K562 (cell line): Measurements from ENCODE around the gene MYBL2. TPM values are rescaled to one million over a fixed set of nuclear protein-coding genes. Genes with fewer than 3 reads are reported as not detected.

ENCODE experiments used
- ARHGAP35 ChIP-seq: fragments of 450-650 bp; IDR thresholded peaks from 2 replicates; pipeline ENCODE4 v1.6.1; 2018; ENCODE audit not compliant: partially characterized antibody
- CCNT2 ChIP-seq: IDR thresholded peaks from 2 replicates; pipeline ENCODE4 v1.6.1; 2011; ENCODE audit warnings: borderline replicate concordance, low read depth, mild to moderate bottlenecking, moderate library complexity, mixed read lengths, low read length; ENCODE audit not compliant: insufficient read length; ENCODE audit errors: extremely low read depth
- DMBX1 ChIP-seq: fragments of 250-450 bp; sonication (Bioruptor Pico); IDR thresholded peaks from 2 replicates; pipeline ENCODE4 v1.8.0; 2022; ENCODE audit warnings: inconsistent platforms, mild to moderate bottlenecking, moderate library complexity, borderline replicate concordance
- FOXJ3 ChIP-seq: sonication (generic); formaldehyde crosslinking; IDR thresholded peaks from 2 replicates; pipeline ENCODE4 v1.4.0; 2020; ENCODE audit warnings: mild to moderate bottlenecking, missing genetic modification reagents
- KLF10 ChIP-seq: fragments of 250-450 bp; sonication (Bioruptor Pico); IDR thresholded peaks from 2 replicates; pipeline ENCODE4 v1.6.1; 2021; ENCODE audit warnings: matching md5 sums
- POLR3A ChIP-seq: IDR thresholded peaks from 2 replicates; pipeline ENCODE4 v1.6.1; 2011; ENCODE audit warnings: borderline replicate concordance, mild to moderate bottlenecking, moderate library complexity; ENCODE audit not compliant: insufficient read length, insufficient read depth; ENCODE audit errors: extremely low read depth
- PYGO2 ChIP-seq: fragments of 450-650 bp; IDR thresholded peaks from 2 replicates; pipeline ENCODE4 v1.6.1; 2016; ENCODE audit warnings: mild to moderate bottlenecking, missing genetic modification characterization, moderate library complexity, missing compliant biosample characterization
- SUPT5H ChIP-seq: fragments of 450-650 bp; IDR thresholded peaks from 2 replicates; pipeline ENCODE4 v1.6.1; 2016
- ZNF133 ChIP-seq: fragments of 250-450 bp; sonication (Bioruptor Pico); IDR thresholded peaks from 2 replicates; pipeline ENCODE4 v1.4.0; 2020; ENCODE audit warnings: mild to moderate bottlenecking
- ZNF239 ChIP-seq: fragments of 250-450 bp; sonication (Bioruptor Pico); IDR thresholded peaks from 2 replicates; pipeline ENCODE4 v1.4.0; 2020; ENCODE audit warnings: mild to moderate bottlenecking
- ZNF311 ChIP-seq: fragments of 250-450 bp; sonication (Bioruptor Pico); IDR thresholded peaks from 2 replicates; pipeline ENCODE4 v1.4.0; 2020; ENCODE audit warnings: mild to moderate bottlenecking, moderate library complexity
- ZNF76 ChIP-seq: fragments of 250-450 bp; sonication (Bioruptor Pico); IDR thresholded peaks from 2 replicates; pipeline ENCODE4 v1.4.0; 2020; ENCODE audit warnings: mild to moderate bottlenecking, moderate library complexity, borderline replicate concordance
- polyA plus RNA-seq, 8 experiments: library from polyadenylated mRNA; depleted of rRNA in 4 of 8; stranded (reverse) in 5 of 8; unstranded in 3 of 8; fragments of >200 nt; fragmentation: Nextera tagmentation in 2 of 8; fragmentation: Illumina TruSeq in 1 of 8; extraction: Ambion mirVana in 2 of 8; extraction: Trizol in 1 of 8; gene quantifications; 2 replicates each; pipeline versions ENCODE4 v1.2.1 to v1.2.3, GENCODE V29; 2011 to 2014; ENCODE audit warnings: inconsistent platforms in 1 of 8, missing spikeins in 1 of 8
- total RNA-seq, 7 experiments: library from RNA; depleted of rRNA in 6 of 7; stranded (reverse); fragments of >200 nt in 6 of 7; fragmentation: Illumina TruSeq in 2 of 7; extraction: Trizol in 2 of 7; gene quantifications; 2 replicates each; pipeline versions ENCODE4 v1.2.1 to v1.2.3, GENCODE V29; 2011 to 2021; ENCODE audit warnings: low replicate concordance in 1 of 7
- TF ChIP-seq, protein P1 (sequence below): fragments of 450-650 bp; IDR thresholded peaks from 2 replicates; pipeline ENCODE4 v1.6.1; 2016; ENCODE audit warnings: mild to moderate bottlenecking, moderate library complexity
- TF ChIP-seq, protein P2 (sequence below): sonication (generic); formaldehyde crosslinking; IDR thresholded peaks from 2 replicates; pipeline ENCODE4 v1.4.0; 2020; ENCODE audit warnings: mild to moderate bottlenecking, missing genetic modification reagents

Gene MYBL2
- total and polyA plus RNA-seq, 9 of the 15 experiments (the other 6 are each of a cell fraction or from before 2014, with no cell fraction given): 4.4 to 169 (median 52.5) TPM

DNA sequence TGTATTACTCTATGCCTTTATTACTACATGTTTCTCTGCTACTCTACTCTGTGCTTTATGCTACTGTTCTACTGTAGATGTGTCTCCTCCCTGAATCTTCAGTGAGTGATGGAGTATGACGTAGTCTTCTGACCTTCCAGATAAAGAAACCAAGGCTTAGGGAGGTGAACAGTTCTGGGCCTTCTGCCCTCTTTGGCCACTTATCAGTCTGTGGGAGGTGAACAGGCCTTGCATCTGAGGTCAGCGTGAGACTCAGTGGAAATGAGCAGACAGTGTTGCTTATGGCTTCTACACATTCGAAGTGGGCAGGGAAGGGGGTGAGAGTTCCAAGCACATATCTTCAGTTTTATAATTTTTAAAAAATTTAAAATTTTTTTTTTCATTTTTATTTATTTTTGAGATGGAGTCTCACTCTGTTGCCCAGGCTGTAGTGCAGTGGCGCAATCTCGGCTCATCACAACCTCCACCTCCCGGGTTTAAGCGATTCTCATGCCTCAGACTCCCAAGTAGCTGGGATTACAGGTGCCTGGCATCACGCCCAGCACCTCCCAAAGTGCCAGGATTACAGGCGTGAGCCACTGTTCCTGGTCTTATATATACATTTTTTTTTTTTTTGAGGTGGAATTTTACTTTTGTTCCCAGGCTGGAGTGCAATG, 24.2 kb downstream of the MYBL2 start (continued):
- TF ChIP-seq, protein P1, sequence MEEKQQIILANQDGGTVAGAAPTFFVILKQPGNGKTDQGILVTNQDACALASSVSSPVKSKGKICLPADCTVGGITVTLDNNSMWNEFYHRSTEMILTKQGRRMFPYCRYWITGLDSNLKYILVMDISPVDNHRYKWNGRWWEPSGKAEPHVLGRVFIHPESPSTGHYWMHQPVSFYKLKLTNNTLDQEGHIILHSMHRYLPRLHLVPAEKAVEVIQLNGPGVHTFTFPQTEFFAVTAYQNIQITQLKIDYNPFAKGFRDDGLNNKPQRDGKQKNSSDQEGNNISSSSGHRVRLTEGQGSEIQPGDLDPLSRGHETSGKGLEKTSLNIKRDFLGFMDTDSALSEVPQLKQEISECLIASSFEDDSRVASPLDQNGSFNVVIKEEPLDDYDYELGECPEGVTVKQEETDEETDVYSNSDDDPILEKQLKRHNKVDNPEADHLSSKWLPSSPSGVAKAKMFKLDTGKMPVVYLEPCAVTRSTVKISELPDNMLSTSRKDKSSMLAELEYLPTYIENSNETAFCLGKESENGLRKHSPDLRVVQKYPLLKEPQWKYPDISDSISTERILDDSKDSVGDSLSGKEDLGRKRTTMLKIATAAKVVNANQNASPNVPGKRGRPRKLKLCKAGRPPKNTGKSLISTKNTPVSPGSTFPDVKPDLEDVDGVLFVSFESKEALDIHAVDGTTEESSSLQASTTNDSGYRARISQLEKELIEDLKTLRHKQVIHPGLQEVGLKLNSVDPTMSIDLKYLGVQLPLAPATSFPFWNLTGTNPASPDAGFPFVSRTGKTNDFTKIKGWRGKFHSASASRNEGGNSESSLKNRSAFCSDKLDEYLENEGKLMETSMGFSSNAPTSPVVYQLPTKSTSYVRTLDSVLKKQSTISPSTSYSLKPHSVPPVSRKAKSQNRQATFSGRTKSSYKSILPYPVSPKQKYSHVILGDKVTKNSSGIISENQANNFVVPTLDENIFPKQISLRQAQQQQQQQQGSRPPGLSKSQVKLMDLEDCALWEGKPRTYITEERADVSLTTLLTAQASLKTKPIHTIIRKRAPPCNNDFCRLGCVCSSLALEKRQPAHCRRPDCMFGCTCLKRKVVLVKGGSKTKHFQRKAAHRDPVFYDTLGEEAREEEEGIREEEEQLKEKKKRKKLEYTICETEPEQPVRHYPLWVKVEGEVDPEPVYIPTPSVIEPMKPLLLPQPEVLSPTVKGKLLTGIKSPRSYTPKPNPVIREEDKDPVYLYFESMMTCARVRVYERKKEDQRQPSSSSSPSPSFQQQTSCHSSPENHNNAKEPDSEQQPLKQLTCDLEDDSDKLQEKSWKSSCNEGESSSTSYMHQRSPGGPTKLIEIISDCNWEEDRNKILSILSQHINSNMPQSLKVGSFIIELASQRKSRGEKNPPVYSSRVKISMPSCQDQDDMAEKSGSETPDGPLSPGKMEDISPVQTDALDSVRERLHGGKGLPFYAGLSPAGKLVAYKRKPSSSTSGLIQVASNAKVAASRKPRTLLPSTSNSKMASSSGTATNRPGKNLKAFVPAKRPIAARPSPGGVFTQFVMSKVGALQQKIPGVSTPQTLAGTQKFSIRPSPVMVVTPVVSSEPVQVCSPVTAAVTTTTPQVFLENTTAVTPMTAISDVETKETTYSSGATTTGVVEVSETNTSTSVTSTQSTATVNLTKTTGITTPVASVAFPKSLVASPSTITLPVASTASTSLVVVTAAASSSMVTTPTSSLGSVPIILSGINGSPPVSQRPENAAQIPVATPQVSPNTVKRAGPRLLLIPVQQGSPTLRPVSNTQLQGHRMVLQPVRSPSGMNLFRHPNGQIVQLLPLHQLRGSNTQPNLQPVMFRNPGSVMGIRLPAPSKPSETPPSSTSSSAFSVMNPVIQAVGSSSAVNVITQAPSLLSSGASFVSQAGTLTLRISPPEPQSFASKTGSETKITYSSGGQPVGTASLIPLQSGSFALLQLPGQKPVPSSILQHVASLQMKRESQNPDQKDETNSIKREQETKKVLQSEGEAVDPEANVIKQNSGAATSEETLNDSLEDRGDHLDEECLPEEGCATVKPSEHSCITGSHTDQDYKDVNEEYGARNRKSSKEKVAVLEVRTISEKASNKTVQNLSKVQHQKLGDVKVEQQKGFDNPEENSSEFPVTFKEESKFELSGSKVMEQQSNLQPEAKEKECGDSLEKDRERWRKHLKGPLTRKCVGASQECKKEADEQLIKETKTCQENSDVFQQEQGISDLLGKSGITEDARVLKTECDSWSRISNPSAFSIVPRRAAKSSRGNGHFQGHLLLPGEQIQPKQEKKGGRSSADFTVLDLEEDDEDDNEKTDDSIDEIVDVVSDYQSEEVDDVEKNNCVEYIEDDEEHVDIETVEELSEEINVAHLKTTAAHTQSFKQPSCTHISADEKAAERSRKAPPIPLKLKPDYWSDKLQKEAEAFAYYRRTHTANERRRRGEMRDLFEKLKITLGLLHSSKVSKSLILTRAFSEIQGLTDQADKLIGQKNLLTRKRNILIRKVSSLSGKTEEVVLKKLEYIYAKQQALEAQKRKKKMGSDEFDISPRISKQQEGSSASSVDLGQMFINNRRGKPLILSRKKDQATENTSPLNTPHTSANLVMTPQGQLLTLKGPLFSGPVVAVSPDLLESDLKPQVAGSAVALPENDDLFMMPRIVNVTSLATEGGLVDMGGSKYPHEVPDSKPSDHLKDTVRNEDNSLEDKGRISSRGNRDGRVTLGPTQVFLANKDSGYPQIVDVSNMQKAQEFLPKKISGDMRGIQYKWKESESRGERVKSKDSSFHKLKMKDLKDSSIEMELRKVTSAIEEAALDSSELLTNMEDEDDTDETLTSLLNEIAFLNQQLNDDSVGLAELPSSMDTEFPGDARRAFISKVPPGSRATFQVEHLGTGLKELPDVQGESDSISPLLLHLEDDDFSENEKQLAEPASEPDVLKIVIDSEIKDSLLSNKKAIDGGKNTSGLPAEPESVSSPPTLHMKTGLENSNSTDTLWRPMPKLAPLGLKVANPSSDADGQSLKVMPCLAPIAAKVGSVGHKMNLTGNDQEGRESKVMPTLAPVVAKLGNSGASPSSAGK: no peak
- no peak for TF ChIP-seq ZNF311 (CRISPR knock-in tag)
- TF ChIP-seq SUPT5H: no peak
- TF ChIP-seq CCNT2: no peak
- TF ChIP-seq ZNF76 (CRISPR knock-in tag): no peak
- TF ChIP-seq KLF10 (CRISPR knock-in tag): no peak
- no peak for TF ChIP-seq ZNF239 (CRISPR knock-in tag)
- no peak for TF ChIP-seq ZNF133 (CRISPR knock-in tag)
- TF ChIP-seq, protein P2, sequence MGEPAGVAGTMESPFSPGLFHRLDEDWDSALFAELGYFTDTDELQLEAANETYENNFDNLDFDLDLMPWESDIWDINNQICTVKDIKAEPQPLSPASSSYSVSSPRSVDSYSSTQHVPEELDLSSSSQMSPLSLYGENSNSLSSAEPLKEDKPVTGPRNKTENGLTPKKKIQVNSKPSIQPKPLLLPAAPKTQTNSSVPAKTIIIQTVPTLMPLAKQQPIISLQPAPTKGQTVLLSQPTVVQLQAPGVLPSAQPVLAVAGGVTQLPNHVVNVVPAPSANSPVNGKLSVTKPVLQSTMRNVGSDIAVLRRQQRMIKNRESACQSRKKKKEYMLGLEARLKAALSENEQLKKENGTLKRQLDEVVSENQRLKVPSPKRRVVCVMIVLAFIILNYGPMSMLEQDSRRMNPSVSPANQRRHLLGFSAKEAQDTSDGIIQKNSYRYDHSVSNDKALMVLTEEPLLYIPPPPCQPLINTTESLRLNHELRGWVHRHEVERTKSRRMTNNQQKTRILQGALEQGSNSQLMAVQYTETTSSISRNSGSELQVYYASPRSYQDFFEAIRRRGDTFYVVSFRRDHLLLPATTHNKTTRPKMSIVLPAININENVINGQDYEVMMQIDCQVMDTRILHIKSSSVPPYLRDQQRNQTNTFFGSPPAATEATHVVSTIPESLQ: 0 out of 2 replicates have a peak, but pooled peaks have one; percentile 23
- TF ChIP-seq POLR3A: no peak
- TF ChIP-seq FOXJ3 (CRISPR knock-in tag): no peak
- TF ChIP-seq PYGO2 (tag): no peak
- TF ChIP-seq DMBX1 (CRISPR knock-in tag): peak; percentile 86; the same call in 1 of the 2 replicates
- no peak for TF ChIP-seq ARHGAP35
